ENCODE data around the gene TREML4.

Gene TREML4

GRCh38 chr6:41286544-41287346 lies 58.6 kb downstream of the TREML4 start, which contains the start of gene TREM1:
TSS of gene TREM1 (minus strand) at chr6:41286682. CDS start at chr6:41286655, 27 bp downstream.
- DNase-seq (ENCODE audit: low spot score), result no peak

GRCh38 chr6:41288030-41288753 lies 60.0 kb downstream of the TREML4 start:
- no peak for DNase-seq (ENCODE audit: low spot score)
